Activated naive CD4-positive, alpha-beta T cell treated with anti-CD3 and anti-CD28 coated beads for 36 hours (primary cell): ENCODE measurements around the gene MAGI3. TPM values are rescaled to one million over a fixed set of nuclear protein-coding genes. Genes with fewer than 3 reads are reported as not detected.
"Not testable (repeated sequence)": the region's sequence is repeated elsewhere in the genome, so short reads cannot be mapped to it uniquely, and the experiment has no call there.

Experiments used
- CTCF ChIA-PET: fragments of 350-600 bp; sonication (Branson Sonifier 250); formaldehyde crosslinking; loops from one replicate; lab custom pipeline; 2021; ENCODE audit warnings: antibody characterized with exemption; lab: Charles Lee
- DNase-seq: peaks from one replicate; pipeline ENCODE4 v3.0.0-alpha.2; 2020
- H3K27ac Mint-ChIP-seq: one replicate; pipeline ENCODE4 v1.8.0; 2021; ENCODE audit warnings: mild to moderate bottlenecking, mixed read lengths
- H3K27me3 Mint-ChIP-seq: one replicate; pipeline ENCODE4 v1.8.0; 2021; ENCODE audit warnings: low read depth, mixed read lengths
- H3K36me3 Mint-ChIP-seq: one replicate; pipeline ENCODE4 v1.8.0; 2021; ENCODE audit warnings: low read depth, mixed read lengths
- H3K4me1 Mint-ChIP-seq: one replicate; pipeline ENCODE4 v1.8.0; 2021; ENCODE audit warnings: low read depth, mixed read lengths
- H3K4me3 Mint-ChIP-seq: one replicate; pipeline ENCODE4 v1.8.0; 2021; ENCODE audit warnings: mild to moderate bottlenecking, moderate library complexity, mixed read lengths
- H3K9me3 Mint-ChIP-seq: one replicate; pipeline ENCODE4 v1.8.0; 2021; ENCODE audit warnings: mixed read lengths
- intact Hi-C: fragments of 100-400 bp; cut with micrococcal nuclease; formaldehyde crosslinking; loops from one replicate; pipeline ENCODE4 v1.15.1; 2023
- total RNA-seq, 2 experiments: library from RNA; stranded (reverse); gene quantifications; one replicate each; pipeline ENCODE4 v1.2.3, GENCODE V29; 2021

Gene MAGI3
- total RNA-seq, 2 experiments from 2014 or later = 5.9 to 6.4 TPM

DNA sequence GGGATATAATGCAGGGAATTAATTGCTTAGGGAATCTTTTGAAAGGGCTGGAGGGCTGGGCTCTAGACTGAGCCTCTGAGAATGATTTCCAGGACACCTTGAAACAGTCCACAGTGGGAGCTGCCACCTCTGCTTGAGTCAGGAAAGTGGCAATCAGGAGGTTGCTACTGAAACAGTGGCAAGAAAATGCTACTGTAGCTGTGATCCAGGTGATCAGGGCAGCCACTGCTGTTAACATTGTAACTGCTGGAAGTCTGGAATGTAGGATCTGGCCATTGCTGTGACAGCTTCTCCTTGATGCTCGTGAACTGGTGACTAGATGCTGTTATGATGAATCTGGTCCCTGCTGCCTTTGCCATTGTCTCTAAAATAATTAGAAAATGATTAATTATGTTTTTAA is 12.8 kb downstream of the MAGI3 start:
- H3K9me3 Mint-ChIP-seq = no peaks in the 10 kb centered on the region
- H3K4me3 Mint-ChIP-seq = no peak overlapping the region
- intact Hi-C loops = no loop called here
- CTCF ChIA-PET = no interaction called here
- H3K27me3 Mint-ChIP-seq = no peaks in the 10 kb centered on the region
- no peaks in the 10 kb centered on the region for H3K36me3 Mint-ChIP-seq
- H3K4me1 Mint-ChIP-seq = no peaks in the 10 kb centered on the region
- no peak for DNase-seq
- no peak overlapping the region for H3K27ac Mint-ChIP-seq

- Mint-ChIP-seq H3K27me3 (no peaks in the 10 kb centered on the region), H3K9me3 (no peaks in the 10 kb centered on the region), H3K4me3 (no peak overlapping the region), H3K27ac (no peak overlapping the region), H3K4me1 (peaks cover 4% of the 10 kb centered on the region), H3K36me3 (no peaks in the 10 kb centered on the region)
- CTCF ChIA-PET = no interaction called here
- intact Hi-C loops = no loop called here
- DNase-seq = no peak
Observed at GRCh38 chr1:113405573-113405972, 15.3 kb downstream of the MAGI3 start.

GRCh38 chr1:113406149-113406548 is 15.8 kb downstream of the MAGI3 start:
- H3K36me3 Mint-ChIP-seq, intact Hi-C loops, H3K4me3 Mint-ChIP-seq, H3K27ac Mint-ChIP-seq, H3K4me1 Mint-ChIP-seq, H3K27me3 Mint-ChIP-seq, H3K9me3 Mint-ChIP-seq, DNase-seq, CTCF ChIA-PET: not testable (repeated sequence)

DNA sequence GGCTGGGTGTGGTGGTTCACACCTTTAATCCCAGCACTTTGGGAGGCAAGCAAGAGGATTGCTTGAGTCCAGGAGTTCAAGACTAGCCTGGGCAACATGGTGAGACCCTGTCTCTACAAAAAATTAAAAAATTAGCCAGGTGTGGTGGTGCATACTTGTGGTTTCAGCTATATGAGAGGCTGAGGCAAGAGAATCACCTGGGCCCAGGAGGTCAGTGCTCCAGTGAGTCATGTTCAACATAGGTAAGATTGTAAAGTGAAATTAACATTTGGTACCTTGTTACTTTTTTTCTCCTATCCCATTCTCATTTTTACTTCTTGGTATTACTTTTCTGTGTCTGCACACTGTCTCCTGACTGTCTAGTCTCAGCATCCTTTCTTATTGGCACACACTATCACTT is 19.0 kb downstream of the MAGI3 start:
- no peak for DNase-seq
- CTCF ChIA-PET = no interaction called here
- Mint-ChIP-seq H3K9me3 (peaks cover 12% of the 10 kb centered on the region), H3K4me3 (no peak overlapping the region), H3K27me3 (no peaks in the 10 kb centered on the region), H3K27ac (no peak overlapping the region), H3K4me1 (peaks cover 4% of the 10 kb centered on the region), H3K36me3 (no peaks in the 10 kb centered on the region)
- intact Hi-C loops = no loop called here

- H3K27me3 Mint-ChIP-seq, H3K4me3 Mint-ChIP-seq, intact Hi-C loops, DNase-seq, H3K27ac Mint-ChIP-seq, H3K36me3 Mint-ChIP-seq, CTCF ChIA-PET, H3K4me1 Mint-ChIP-seq: not testable (repeated sequence)
- peaks cover 12% of the 10 kb centered on the region for H3K9me3 Mint-ChIP-seq
Observed at GRCh38 chr1:113412020-113412419, 21.7 kb downstream of the MAGI3 start.

GRCh38 chr1:113415310-113416070 is 25.2 kb downstream of the MAGI3 start:
- intact Hi-C loops = no loop called here
- Mint-ChIP-seq H3K9me3 (peaks cover 14% of the 10 kb centered on the region), H3K4me1 (no peaks in the 10 kb centered on the region), H3K27ac (no peak overlapping the region), H3K4me3 (no peak overlapping the region), H3K27me3 (no peaks in the 10 kb centered on the region), H3K36me3 (no peaks in the 10 kb centered on the region)
- CTCF ChIA-PET = interaction anchor here (0.6 kb wide), 1 partner anchor 103 kb away, joined by 3 read pairs; no protein-coding TSS in a partner anchor
- no peak for DNase-seq

DNA sequence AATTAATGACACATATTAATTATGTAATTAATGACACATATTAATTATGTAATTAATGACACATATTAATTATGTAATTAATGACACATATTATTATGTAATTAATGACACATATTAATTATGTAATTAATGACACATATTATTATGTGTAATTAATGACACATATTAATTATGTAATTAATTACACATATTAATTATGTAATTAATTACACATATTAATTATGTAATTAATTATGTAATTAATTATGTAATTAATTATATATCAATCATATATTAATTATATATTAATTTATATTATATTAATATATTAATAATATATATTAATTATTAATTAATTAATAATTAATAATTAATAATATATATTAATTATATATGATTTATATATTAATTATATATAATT is 25.8 kb downstream of the MAGI3 start:
- H3K4me1 Mint-ChIP-seq, H3K36me3 Mint-ChIP-seq, CTCF ChIA-PET, DNase-seq, intact Hi-C loops, H3K27ac Mint-ChIP-seq, H3K27me3 Mint-ChIP-seq, H3K4me3 Mint-ChIP-seq: not testable (repeated sequence)
- H3K9me3 Mint-ChIP-seq = peaks cover 14% of the 10 kb centered on the region

- Mint-ChIP-seq H3K27ac (no peak overlapping the region), H3K36me3 (no peaks in the 10 kb centered on the region), H3K9me3 (peaks cover 14% of the 10 kb centered on the region), H3K4me3 (no peak overlapping the region), H3K27me3 (no peaks in the 10 kb centered on the region), H3K4me1 (no peaks in the 10 kb centered on the region)
- CTCF ChIA-PET = no interaction called here
- intact Hi-C loops = no loop called here
- no peak for DNase-seq
Observed at GRCh38 chr1:113416496-113416895, 26.2 kb downstream of the MAGI3 start.

DNA sequence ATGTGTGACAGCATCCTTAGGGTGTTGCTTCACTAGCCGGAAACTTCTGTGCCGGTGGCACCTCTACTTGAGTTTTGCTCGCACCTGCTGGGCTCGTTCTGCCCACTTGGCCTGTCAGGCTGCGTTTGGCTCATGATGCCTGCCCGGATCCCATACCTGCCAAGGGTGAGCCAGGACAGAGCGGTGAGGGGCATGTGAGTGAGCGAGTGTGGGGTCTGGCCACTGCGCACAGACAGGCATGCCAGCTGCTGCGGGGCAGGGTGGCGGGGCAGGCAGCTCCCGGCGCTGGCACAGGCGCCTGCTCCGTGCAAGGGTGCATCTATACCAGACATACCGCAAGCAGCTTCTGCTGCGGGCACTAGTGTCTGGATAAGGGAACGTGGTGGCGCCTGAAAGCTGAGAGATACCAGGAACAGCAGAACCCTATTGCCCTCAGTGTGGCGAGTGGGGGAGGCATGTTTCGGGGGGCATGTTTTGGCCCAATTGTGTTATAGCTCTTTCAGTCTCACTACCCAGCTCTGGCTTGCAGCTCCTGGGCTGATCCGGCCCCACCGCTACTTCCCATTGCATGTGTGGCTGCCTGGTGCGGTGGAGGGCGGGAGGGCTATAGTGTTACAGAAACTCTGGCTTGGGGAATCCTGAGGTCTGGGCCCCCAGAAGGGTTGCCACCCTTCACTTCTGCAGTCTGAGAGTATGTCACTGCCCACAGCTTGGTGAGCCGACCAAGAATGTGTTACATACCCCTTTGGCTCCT is 32.2 kb downstream of the MAGI3 start:
- Mint-ChIP-seq H3K4me3 (no peak overlapping the region), H3K27me3 (no peaks in the 10 kb centered on the region), H3K4me1 (no peaks in the 10 kb centered on the region), H3K36me3 (peaks cover 3% of the 10 kb centered on the region), H3K9me3 (peaks cover 4% of the 10 kb centered on the region), H3K27ac (no peak overlapping the region)
- intact Hi-C loops = no loop called here
- CTCF ChIA-PET = no interaction called here
- no peak for DNase-seq

- peaks cover 3% of the 10 kb centered on the region for H3K36me3 Mint-ChIP-seq
- no peak overlapping the region for H3K4me3 Mint-ChIP-seq
- CTCF ChIA-PET = no interaction called here
- no peaks in the 10 kb centered on the region for H3K27me3 Mint-ChIP-seq
- no peak for DNase-seq
- no peaks in the 10 kb centered on the region for H3K4me1 Mint-ChIP-seq
- peaks cover 4% of the 10 kb centered on the region for H3K9me3 Mint-ChIP-seq
- intact Hi-C loops = no loop called here
- no peak overlapping the region for H3K27ac Mint-ChIP-seq
Observed at GRCh38 chr1:113423826-113424225, 33.5 kb downstream of the MAGI3 start.

DNA sequence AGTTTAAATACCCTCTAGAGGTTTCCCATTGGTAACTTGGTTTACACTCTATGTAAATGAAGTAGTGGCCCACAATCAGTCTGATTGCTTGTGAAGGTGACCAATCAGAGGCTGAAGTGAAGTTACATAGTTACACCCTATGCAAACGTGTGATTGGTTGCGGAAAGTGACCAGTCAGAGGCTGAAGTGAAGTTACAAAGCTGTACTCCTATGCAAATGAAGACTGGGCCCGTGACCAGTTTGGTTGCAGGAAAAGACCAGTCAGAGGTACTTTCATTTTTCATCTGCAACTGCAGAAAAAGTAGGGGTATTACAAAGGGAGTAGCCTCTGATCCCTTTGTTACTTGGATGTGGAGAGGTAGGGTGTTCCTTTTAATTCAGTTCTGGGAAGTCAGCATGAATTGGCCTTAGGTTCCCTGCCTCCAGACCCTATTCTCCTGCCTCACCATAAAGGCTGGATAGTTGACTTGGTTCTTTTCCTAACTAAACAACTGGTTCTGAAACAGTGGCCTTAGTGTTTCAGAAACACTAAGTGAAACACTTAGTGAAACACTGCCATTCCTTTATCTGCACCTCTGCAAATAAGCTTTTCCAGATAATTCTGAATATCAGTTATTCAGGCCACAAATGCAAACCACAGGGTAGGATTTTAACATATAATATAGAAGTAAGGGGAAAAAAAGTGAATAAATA is 39.3 kb downstream of the MAGI3 start:
- no peak overlapping the region for H3K4me3 Mint-ChIP-seq
- no peaks in the 10 kb centered on the region for H3K27me3 Mint-ChIP-seq
- no peak overlapping the region for H3K27ac Mint-ChIP-seq
- no peaks in the 10 kb centered on the region for H3K9me3 Mint-ChIP-seq
- no peaks in the 10 kb centered on the region for H3K36me3 Mint-ChIP-seq
- no peaks in the 10 kb centered on the region for H3K4me1 Mint-ChIP-seq
- intact Hi-C loops = no loop called here
- no peak for DNase-seq
- CTCF ChIA-PET = no interaction called here

- Mint-ChIP-seq H3K27ac (no peak overlapping the region), H3K36me3 (no peaks in the 10 kb centered on the region), H3K4me3 (no peak overlapping the region), H3K27me3 (no peaks in the 10 kb centered on the region), H3K9me3 (no peaks in the 10 kb centered on the region), H3K4me1 (no peaks in the 10 kb centered on the region)
- intact Hi-C loops = no loop called here
- DNase-seq = no peak
- CTCF ChIA-PET = no interaction called here
Observed at GRCh38 chr1:113433184-113433583, 42.9 kb downstream of the MAGI3 start.
